ENCODE measurements around the gene FRMPD4. TPM values are rescaled to one million over a fixed set of nuclear protein-coding genes. Genes with fewer than 3 reads are reported as not detected.

FRMPD4 gene
- total RNA-seq, 1 donor = 1.8 TPM

DNA sequence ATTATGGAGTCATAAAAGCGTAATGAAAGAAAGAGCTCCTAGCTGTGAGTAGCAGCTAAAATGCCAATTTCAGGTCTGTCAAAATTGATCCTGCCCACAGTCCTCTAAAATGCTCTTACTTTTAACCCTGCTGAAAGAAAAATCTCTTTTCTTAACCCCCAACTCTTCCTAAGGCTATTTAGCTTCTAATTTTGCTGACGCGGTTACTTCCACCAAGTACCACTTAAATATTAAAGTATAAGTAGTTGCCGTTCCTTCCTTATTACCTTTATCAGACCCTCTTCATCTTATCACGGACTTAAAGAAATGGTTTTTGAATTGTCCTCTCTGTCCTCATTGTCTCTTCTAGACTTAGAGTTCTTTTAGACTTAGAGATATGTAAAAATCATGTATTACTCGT, 272.2 kb downstream of the FRMPD4 start:
- no peaks in the 10 kb centered on the region for H3K79me2 ChIP-seq (ENCODE audit: insufficient read depth, low read length)
- H4K20me1 ChIP-seq (ENCODE audit: insufficient read depth, low read length) = no peaks in the 10 kb centered on the region
- H3K36me3 ChIP-seq (ENCODE audit: insufficient read depth, low read length) = no peaks in the 10 kb centered on the region
- no peak for TF ChIP-seq CTCF (IDR thresholded peaks at IDR 0.05; ENCODE audit: extremely low read depth, low read depth, low read length)
- no peak overlapping the region for H3K27ac ChIP-seq (ENCODE audit: low read depth, low read length)
- no peak overlapping the region for H2AFZ ChIP-seq (ENCODE audit: low read length)
- H3K4me2 ChIP-seq (ENCODE audit: insufficient read depth, low read length) = no peak overlapping the region
- peaks cover 2% of the 10 kb centered on the region for H3K4me1 ChIP-seq (ENCODE audit: insufficient read depth, low read length)
- no peak overlapping the region for H3K4me3 ChIP-seq (ENCODE audit: insufficient read depth, low read length)
- no peak for DNase-seq (ENCODE audit: insufficient read length, low spot score, missing footprints)
- no peaks in the 10 kb centered on the region for H3K27me3 ChIP-seq (ENCODE audit: insufficient read depth, low read length)
- H3K9me3 ChIP-seq (ENCODE audit: low read depth, low read length) = no peaks in the 10 kb centered on the region

DNA sequence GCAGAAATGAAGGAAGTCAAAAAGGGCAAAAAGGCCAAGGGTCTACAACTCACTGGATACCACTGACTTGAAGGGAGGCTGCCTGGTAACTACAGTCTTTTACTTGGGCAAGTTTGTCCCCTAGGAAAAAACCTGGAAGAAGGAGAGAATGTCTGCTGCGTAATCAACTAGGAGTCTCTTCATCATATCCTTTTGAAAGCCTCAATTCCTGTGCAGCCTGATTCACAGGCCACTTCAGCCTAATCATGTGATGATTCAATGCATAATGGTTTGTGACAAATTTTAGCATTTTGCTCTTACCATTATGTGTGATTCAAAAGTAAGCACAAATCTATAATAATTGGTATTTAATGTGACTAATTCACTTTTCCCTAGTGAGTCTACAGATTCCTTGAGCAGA, 273.6 kb downstream of the FRMPD4 start:
- H3K4me3 ChIP-seq (ENCODE audit: insufficient read depth, low read length) = no peak overlapping the region
- no peaks in the 10 kb centered on the region for H4K20me1 ChIP-seq (ENCODE audit: insufficient read depth, low read length)
- DNase-seq (ENCODE audit: insufficient read length, low spot score, missing footprints) = no peak
- peaks cover 2% of the 10 kb centered on the region for H3K4me1 ChIP-seq (ENCODE audit: insufficient read depth, low read length)
- H3K4me2 ChIP-seq (ENCODE audit: insufficient read depth, low read length) = no peak overlapping the region
- no peaks in the 10 kb centered on the region for H3K27me3 ChIP-seq (ENCODE audit: insufficient read depth, low read length)
- H3K79me2 ChIP-seq (ENCODE audit: insufficient read depth, low read length) = no peaks in the 10 kb centered on the region
- no peaks in the 10 kb centered on the region for H3K36me3 ChIP-seq (ENCODE audit: insufficient read depth, low read length)
- no peak overlapping the region for H2AFZ ChIP-seq (ENCODE audit: low read length)
- TF ChIP-seq CTCF (IDR thresholded peaks at IDR 0.05; ENCODE audit: extremely low read depth, low read depth, low read length) = no peak
- H3K27ac ChIP-seq (ENCODE audit: low read depth, low read length) = no peak overlapping the region
- no peaks in the 10 kb centered on the region for H3K9me3 ChIP-seq (ENCODE audit: low read depth, low read length)

DNA sequence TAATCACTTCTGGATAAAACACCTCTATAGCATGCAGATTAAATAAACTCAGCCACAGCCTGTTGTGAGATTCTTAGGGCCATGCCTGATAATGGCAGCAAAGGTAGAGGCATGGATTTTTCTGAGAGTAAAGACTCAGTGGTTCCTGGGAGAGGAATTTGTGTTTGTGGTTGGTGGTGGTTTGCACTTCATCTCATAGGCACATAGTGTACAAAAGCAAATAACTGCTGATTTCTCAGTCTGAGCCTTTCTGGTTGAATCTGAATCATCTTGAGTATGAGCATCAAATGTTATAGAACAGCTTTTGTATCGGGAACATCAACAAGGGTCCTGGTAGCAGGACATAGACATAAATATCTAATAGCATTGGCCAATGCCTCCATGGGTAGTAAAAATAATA, 274.3 kb downstream of the FRMPD4 start:
- H2AFZ ChIP-seq (ENCODE audit: low read length) = no peak overlapping the region
- no peak overlapping the region for H3K4me2 ChIP-seq (ENCODE audit: insufficient read depth, low read length)
- H3K27me3 ChIP-seq (ENCODE audit: insufficient read depth, low read length) = no peaks in the 10 kb centered on the region
- H3K4me1 ChIP-seq (ENCODE audit: insufficient read depth, low read length) = peaks cover 2% of the 10 kb centered on the region
- DNase-seq (ENCODE audit: insufficient read length, low spot score, missing footprints) = no peak
- no peaks in the 10 kb centered on the region for H3K79me2 ChIP-seq (ENCODE audit: insufficient read depth, low read length)
- H3K9me3 ChIP-seq (ENCODE audit: low read depth, low read length) = no peaks in the 10 kb centered on the region
- H3K36me3 ChIP-seq (ENCODE audit: insufficient read depth, low read length) = no peaks in the 10 kb centered on the region
- no peak for TF ChIP-seq CTCF (IDR thresholded peaks at IDR 0.05; ENCODE audit: extremely low read depth, low read depth, low read length)
- H3K4me3 ChIP-seq (ENCODE audit: insufficient read depth, low read length) = no peak overlapping the region
- no peaks in the 10 kb centered on the region for H4K20me1 ChIP-seq (ENCODE audit: insufficient read depth, low read length)
- no peak overlapping the region for H3K27ac ChIP-seq (ENCODE audit: low read depth, low read length)

DNA sequence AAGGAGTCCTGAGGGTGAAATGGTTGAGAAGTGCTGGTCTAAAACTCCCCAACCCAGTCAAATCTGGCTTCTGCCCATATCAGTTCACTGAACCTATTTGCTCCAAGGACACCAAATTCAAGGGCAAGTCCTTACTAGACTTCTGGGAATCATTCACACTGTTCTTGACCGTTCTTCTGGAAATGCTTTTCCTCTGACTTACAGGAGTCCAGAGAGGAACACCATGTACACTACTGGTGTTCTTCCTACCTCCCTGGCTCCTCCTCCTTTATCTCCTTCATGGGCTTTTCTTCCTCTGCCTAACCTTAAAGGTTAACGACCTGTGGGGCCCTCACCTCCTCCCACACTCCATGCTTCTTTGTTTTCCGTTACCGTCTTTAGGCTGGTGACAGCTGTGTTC, 281.3 kb downstream of the FRMPD4 start:
- no peak overlapping the region for H2AFZ ChIP-seq (ENCODE audit: low read length)
- no peaks in the 10 kb centered on the region for H3K9me3 ChIP-seq (ENCODE audit: low read depth, low read length)
- no peaks in the 10 kb centered on the region for H3K79me2 ChIP-seq (ENCODE audit: insufficient read depth, low read length)
- H3K27me3 ChIP-seq (ENCODE audit: insufficient read depth, low read length) = no peaks in the 10 kb centered on the region
- peaks cover 5% of the 10 kb centered on the region for H3K4me1 ChIP-seq (ENCODE audit: insufficient read depth, low read length)
- H3K36me3 ChIP-seq (ENCODE audit: insufficient read depth, low read length) = no peaks in the 10 kb centered on the region
- H3K4me3 ChIP-seq (ENCODE audit: insufficient read depth, low read length) = no peak overlapping the region
- no peak overlapping the region for H3K27ac ChIP-seq (ENCODE audit: low read depth, low read length)
- no peak for DNase-seq (ENCODE audit: insufficient read length, low spot score, missing footprints)
- no peak for TF ChIP-seq CTCF (IDR thresholded peaks at IDR 0.05; ENCODE audit: extremely low read depth, low read depth, low read length)
- no peaks in the 10 kb centered on the region for H4K20me1 ChIP-seq (ENCODE audit: insufficient read depth, low read length)
- no peak overlapping the region for H3K4me2 ChIP-seq (ENCODE audit: insufficient read depth, low read length)

Measured in osteoblast (primary cell).